ENCODE measurements around the gene ASTN2. TPM values are rescaled to one million over a fixed set of nuclear protein-coding genes. Genes with fewer than 3 reads are reported as not detected.

Gene ASTN2
- polyA plus RNA-seq, 1 donor from 2014 or later, result 6.8 TPM

DNA sequence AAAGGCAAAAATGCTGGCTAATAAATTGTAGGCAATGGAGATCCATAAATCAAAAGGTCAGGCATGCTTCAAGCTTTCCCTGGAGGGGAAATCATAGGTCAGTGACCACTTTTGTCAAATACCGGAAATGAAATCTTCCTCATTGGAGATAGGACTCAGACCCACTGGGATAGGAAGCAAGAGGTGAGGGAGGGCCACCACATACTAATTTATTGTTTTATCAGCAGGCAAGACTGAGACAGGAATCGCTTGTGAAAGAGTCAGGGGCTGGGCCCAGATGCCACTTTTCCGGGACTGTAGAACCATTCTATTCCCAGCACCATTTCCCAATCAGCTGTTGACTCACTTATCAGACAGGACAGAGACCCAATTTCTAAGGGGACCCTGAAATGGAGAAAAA lies 984.0 kb downstream of the ASTN2 start:
- TF ChIP-seq EZH2 (IDR thresholded peaks at IDR 0.05; ENCODE audit: borderline replicate concordance, insufficient read depth, low read length, poor library complexity, severe bottlenecking) (no peak), EP300 (conservative IDR thresholded peaks at IDR 0.05; ENCODE audit: poor library complexity, severe bottlenecking) (no peak), MXI1 (conservative IDR thresholded peaks at IDR 0.05; ENCODE audit: poor library complexity, severe bottlenecking) (no peak), TAF1 (IDR thresholded peaks at IDR 0.05; ENCODE audit: low read depth) (no peak), SMC3 (conservative IDR thresholded peaks at IDR 0.05; ENCODE audit: poor library complexity) (no peak), POLR2AphosphoS5 (IDR thresholded peaks at IDR 0.05) (no peak), RAD21 (conservative IDR thresholded peaks at IDR 0.05) (no peak)
- TF ChIP-seq, protein P1, sequence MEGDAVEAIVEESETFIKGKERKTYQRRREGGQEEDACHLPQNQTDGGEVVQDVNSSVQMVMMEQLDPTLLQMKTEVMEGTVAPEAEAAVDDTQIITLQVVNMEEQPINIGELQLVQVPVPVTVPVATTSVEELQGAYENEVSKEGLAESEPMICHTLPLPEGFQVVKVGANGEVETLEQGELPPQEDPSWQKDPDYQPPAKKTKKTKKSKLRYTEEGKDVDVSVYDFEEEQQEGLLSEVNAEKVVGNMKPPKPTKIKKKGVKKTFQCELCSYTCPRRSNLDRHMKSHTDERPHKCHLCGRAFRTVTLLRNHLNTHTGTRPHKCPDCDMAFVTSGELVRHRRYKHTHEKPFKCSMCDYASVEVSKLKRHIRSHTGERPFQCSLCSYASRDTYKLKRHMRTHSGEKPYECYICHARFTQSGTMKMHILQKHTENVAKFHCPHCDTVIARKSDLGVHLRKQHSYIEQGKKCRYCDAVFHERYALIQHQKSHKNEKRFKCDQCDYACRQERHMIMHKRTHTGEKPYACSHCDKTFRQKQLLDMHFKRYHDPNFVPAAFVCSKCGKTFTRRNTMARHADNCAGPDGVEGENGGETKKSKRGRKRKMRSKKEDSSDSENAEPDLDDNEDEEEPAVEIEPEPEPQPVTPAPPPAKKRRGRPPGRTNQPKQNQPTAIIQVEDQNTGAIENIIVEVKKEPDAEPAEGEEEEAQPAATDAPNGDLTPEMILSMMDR (IDR thresholded peaks at IDR 0.05; ENCODE audit: poor library complexity, severe bottlenecking), result no peak
- TF ChIP-seq, protein P2, sequence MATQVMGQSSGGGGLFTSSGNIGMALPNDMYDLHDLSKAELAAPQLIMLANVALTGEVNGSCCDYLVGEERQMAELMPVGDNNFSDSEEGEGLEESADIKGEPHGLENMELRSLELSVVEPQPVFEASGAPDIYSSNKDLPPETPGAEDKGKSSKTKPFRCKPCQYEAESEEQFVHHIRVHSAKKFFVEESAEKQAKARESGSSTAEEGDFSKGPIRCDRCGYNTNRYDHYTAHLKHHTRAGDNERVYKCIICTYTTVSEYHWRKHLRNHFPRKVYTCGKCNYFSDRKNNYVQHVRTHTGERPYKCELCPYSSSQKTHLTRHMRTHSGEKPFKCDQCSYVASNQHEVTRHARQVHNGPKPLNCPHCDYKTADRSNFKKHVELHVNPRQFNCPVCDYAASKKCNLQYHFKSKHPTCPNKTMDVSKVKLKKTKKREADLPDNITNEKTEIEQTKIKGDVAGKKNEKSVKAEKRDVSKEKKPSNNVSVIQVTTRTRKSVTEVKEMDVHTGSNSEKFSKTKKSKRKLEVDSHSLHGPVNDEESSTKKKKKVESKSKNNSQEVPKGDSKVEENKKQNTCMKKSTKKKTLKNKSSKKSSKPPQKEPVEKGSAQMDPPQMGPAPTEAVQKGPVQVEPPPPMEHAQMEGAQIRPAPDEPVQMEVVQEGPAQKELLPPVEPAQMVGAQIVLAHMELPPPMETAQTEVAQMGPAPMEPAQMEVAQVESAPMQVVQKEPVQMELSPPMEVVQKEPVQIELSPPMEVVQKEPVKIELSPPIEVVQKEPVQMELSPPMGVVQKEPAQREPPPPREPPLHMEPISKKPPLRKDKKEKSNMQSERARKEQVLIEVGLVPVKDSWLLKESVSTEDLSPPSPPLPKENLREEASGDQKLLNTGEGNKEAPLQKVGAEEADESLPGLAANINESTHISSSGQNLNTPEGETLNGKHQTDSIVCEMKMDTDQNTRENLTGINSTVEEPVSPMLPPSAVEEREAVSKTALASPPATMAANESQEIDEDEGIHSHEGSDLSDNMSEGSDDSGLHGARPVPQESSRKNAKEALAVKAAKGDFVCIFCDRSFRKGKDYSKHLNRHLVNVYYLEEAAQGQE (IDR thresholded peaks at IDR 0.05; ENCODE audit: borderline replicate concordance), result no peak
- no peaks in the 10 kb centered on the region for H3K9me2 ChIP-seq (ENCODE audit: insufficient read depth, low read length)
- no peaks in the 10 kb centered on the region for H3F3A ChIP-seq (ENCODE audit: insufficient read depth, low read length, poor library complexity, severe bottlenecking)
- H3K36me3 ChIP-seq (ENCODE audit: insufficient read depth, low read length), result no peaks in the 10 kb centered on the region
- no peak overlapping the region for H3K27ac ChIP-seq (ENCODE audit: low read length)
- no peaks in the 10 kb centered on the region for H3K79me2 ChIP-seq (replicated peaks; ENCODE audit: insufficient read depth, low read length)
- H2AFZ ChIP-seq (ENCODE audit: low read depth, low read length), result no peak overlapping the region
- H4K20me1 ChIP-seq (ENCODE audit: insufficient read depth), result no peaks in the 10 kb centered on the region
- H3K4me2 ChIP-seq (ENCODE audit: low read length), result no peak overlapping the region
- H3K4me3 ChIP-seq (ENCODE audit: low read length), result no peak overlapping the region
- H3K9ac ChIP-seq (ENCODE audit: low read length), result no peak overlapping the region
- no peaks in the 10 kb centered on the region for H3K27me3 ChIP-seq (ENCODE audit: insufficient read depth, low read depth, low read length)
- no peaks in the 10 kb centered on the region for H3K9me3 ChIP-seq (ENCODE audit: low read length)

DNA sequence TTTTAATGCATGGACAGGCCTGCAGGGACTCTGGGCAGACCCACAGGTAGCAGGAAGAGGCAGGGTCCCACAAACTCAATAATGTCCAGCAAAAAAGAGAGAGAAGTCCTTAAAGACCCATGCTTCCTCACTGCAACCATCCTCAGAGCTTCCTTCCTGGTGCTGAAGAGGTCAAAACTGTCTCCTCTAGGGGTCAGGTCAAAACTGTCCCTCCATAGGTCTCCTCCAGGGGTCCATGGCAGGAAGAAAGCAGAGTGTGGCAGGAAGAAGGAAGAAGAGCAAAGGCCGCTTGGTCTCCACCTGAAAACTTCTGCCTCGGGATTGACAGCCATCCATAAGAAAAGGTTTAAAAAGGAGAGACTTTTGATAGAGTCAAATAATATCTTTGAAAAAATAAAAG lies 989.6 kb downstream of the ASTN2 start:
- H3K4me2 ChIP-seq (ENCODE audit: low read length), result no peak overlapping the region
- no peaks in the 10 kb centered on the region for H3K9me3 ChIP-seq (ENCODE audit: low read length)
- no peak overlapping the region for H3K4me3 ChIP-seq (ENCODE audit: low read length)
- TF ChIP-seq EP300 (conservative IDR thresholded peaks at IDR 0.05; ENCODE audit: poor library complexity, severe bottlenecking) (no peak), MXI1 (conservative IDR thresholded peaks at IDR 0.05; ENCODE audit: poor library complexity, severe bottlenecking) (no peak), TAF1 (IDR thresholded peaks at IDR 0.05; ENCODE audit: low read depth) (no peak), RAD21 (conservative IDR thresholded peaks at IDR 0.05) (no peak), POLR2AphosphoS5 (IDR thresholded peaks at IDR 0.05) (no peak), EZH2 (IDR thresholded peaks at IDR 0.05; ENCODE audit: borderline replicate concordance, insufficient read depth, low read length, poor library complexity, severe bottlenecking) (no peak), SMC3 (conservative IDR thresholded peaks at IDR 0.05; ENCODE audit: poor library complexity) (no peak)
- TF ChIP-seq, protein P1 (IDR thresholded peaks at IDR 0.05; ENCODE audit: poor library complexity, severe bottlenecking), result no peak
- TF ChIP-seq, protein P2 (IDR thresholded peaks at IDR 0.05; ENCODE audit: borderline replicate concordance), result no peak
- no peaks in the 10 kb centered on the region for H4K20me1 ChIP-seq (ENCODE audit: insufficient read depth)
- H3F3A ChIP-seq (ENCODE audit: insufficient read depth, low read length, poor library complexity, severe bottlenecking), result no peaks in the 10 kb centered on the region
- H3K27ac ChIP-seq (ENCODE audit: low read length), result no peak overlapping the region
- no peaks in the 10 kb centered on the region for H3K9me2 ChIP-seq (ENCODE audit: insufficient read depth, low read length)
- no peak overlapping the region for H2AFZ ChIP-seq (ENCODE audit: low read depth, low read length)
- H3K9ac ChIP-seq (ENCODE audit: low read length), result no peak overlapping the region
- no peaks in the 10 kb centered on the region for H3K36me3 ChIP-seq (ENCODE audit: insufficient read depth, low read length)
- no peaks in the 10 kb centered on the region for H3K27me3 ChIP-seq (ENCODE audit: insufficient read depth, low read depth, low read length)
- no peaks in the 10 kb centered on the region for H3K79me2 ChIP-seq (replicated peaks; ENCODE audit: insufficient read depth, low read length)
